HG02885 (cell line): ENCODE data around the gene AQP11.
"Not testable (repeated sequence)": the region's sequence is repeated elsewhere in the genome, so short reads cannot be mapped to it uniquely, and the experiment has no call there.

ENCODE experiments used
- ATAC-seq: cut with Tn5 transposase; IDR thresholded peaks from one replicate; pipeline ENCODE4 v1.9.1; 2021; ENCODE audit warnings: mild to moderate bottlenecking; ENCODE audit not compliant: unreplicated experiment, poor library complexity

The AQP11 gene

GRCh38 chr11:77589521-77590193, at the start of gene AQP11:
Gene AQP11 (plus strand): TSS chr11:77589953. CDS start chr11:77589993, 40 bp downstream.
- peak; percentile 94 for ATAC-seq

- no peak for ATAC-seq
Observed at GRCh38 chr11:77542296-77542695, 47.5 kb upstream of the AQP11 start.

- no peak for ATAC-seq
Observed at GRCh38 chr11:77547047-77547836, 42.5 kb upstream of the AQP11 start.

DNA sequence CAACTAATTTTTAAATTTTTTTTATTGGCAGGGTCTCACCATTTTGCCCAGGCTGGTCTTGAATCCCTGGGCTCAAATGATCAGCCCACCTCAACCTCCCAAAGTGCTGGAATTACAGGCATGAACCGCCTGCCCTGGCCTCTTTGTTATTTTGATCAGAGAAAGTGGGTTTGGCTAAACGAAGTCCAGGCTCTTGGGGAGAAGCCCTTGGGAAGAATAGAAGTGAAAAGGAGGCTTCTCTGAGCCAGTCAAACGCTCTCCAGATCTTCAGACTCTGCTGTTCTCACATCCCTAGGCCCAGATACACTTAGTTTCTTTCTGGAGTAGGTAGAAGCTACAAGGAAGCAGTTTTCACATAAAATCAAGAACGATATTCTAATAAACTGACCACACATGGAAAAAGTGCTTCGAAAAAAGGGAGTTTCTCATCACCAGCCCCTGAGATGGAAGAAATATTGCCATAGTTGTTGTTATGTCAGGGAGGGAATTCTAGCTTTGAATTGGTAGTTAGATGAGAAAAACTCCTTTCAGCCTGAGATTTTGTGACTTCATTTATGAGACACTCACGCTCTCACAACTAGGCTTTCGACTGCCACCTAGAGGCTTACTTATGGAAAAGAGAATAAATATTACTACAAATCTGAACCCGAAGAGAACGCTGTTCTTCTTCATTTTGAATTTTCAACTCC, 41.7 kb upstream of the AQP11 start:
- ATAC-seq = no peak

GRCh38 chr11:77548552-77549445, 41.0 kb upstream of the AQP11 start:
- no peak for ATAC-seq

DNA sequence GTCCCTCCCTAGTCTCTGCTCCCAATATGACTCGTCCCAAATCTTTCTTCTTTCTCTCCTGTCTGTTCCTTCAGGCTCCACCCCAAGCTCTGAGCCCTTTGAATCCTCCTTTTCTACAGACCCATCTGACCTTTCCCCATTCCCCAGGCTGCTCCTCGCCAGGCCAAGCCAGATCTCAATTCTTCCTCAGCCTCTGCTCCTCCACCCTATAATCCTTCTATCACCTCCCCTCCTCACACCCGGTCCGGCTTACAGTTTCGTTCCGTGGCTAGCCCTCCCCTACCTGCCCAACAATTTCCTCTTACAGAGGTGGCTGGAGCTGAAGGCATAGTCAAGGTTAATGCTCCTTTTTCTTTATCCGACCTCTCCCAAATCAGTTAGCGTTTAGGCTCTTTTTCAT, 38.3 kb upstream of the AQP11 start:
- not testable (repeated sequence) for ATAC-seq

GRCh38 chr11:77557553-77557952, 32.2 kb upstream of the AQP11 start:
- ATAC-seq = no peak

DNA sequence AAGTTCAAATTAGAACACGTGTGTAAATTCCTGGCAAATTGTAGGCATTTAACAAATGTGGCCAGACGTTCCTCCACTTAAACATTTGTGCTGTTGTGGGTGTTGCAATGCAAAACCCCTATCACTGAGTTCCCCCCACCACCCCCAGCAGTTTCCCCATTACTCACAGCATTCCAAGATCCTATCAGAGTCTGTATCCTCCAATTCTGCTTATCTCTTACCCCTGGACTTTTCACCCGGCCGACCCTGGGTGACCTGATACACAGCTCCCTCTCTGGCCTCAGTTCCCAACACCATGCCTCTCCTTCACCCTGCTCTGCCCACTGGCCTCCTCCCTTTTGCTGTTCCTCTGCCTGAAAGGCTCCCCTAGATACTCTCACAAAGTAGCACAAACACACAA, 31.4 kb upstream of the AQP11 start:
- no peak for ATAC-seq

DNA sequence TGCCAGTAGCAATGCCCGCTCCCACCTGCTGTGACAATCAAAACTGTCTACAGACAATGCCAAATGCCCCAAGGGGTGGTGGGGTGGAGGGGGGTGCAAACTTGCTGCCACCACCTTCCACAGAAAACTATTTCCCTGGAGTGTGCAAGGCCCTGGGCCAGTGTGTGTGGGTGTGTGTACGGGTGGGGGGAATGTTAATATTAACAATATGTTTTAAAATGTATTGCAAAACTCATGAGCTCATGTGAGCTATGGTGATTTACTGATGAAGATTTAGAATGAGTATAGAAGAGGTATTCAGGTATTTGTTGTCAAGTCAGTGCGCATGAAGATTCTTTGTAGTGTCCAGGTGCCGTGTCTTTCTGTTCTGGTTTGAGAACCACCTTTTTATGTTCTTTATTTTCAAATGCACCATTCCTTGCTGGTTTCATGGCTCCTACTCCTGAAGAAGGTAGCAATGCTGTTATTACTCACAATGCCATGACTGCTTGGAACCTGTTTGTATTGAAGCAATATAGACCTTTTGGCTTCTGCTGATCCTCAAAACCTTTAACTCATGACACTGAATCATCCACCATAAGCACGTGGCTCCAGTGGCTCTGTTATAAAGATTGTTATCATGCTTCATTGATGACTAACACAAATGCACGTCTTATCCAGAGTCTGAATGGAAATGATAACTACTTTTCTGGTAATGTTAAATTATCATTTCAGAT, 29.9 kb upstream of the AQP11 start:
- ATAC-seq = no peak

DNA sequence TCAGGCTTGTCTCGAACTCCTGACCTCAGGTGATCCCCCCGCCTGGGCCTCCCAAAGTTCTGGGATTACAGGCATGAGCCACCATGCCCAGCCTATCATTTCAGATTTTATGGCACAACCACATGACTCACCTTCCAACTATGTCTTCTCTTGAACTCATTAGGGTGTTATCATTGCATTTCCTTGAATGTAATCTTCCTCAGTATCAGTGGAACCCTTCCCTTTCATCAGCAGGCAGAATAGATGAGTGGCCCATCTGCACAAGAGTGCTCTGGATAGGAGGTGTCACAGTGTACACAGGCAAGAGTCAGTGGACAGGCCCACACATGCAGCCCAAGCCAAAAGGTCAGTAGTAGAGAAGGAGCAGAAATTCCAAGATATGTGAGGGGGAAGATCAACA, 29.1 kb upstream of the AQP11 start:
- ATAC-seq = no peak

GRCh38 chr11:77561257-77561656, 28.5 kb upstream of the AQP11 start:
- no peak for ATAC-seq

DNA sequence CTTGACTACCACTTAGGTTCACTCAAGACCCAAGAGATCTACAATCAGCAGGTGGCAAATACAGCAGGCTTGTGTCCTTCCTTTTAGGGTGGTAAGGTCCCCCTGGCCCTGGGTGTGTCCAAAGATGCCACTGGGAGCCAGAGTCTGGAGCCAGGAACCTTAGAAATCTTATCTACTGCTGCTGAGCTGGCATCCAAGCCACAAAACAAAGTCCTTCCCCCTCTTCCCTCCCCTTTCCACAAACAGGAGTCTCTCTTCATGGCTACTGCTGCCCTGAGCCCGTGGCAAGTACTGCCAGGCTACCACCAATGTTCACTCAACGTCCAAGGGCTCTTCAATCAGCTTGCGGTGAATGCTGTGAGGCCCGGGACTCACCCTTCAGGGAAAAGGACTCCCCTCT, 21.4 kb upstream of the AQP11 start:
- no peak for ATAC-seq

DNA sequence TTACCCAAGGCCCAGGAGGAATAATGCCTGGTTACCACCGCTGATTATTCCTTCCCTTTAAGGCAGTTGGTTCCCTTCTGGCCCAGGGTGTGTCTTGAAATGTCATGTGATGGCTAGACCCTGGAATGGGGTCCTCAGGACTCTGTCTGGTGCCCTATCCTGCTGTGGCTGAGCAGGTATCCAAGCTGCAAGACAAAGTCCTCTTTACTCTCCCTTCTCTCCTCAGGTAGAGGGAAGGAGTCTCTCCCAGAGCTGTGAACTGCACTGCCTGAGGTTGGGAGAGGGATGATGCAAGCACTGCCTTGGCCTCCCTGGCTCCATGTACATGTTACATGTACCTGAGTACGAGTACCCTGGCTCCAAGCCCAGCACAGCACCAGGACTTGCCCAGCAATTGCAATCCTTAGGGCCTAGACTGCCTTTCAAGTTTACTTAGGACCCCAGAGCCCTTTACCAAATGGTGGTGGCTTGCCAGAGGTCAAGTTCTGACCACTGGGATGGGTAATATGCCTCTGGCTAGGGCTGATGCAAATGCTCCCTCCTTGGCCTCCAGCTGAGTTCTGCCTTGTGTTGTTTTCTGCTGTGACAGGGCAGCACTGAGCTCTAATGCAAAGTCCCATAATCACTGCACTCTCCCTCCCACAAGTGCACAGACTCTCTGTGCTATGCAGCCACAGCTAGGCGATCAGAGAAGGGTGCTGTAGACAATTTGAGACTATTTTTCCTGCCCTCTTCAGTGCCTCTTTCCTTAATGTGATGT, 20.7 kb upstream of the AQP11 start:
- ATAC-seq = no peak

- ATAC-seq = no peak
Observed at GRCh38 chr11:77569676-77570070, 20.1 kb upstream of the AQP11 start.

GRCh38 chr11:77570896-77571295, 18.9 kb upstream of the AQP11 start:
- not testable (repeated sequence) for ATAC-seq

GRCh38 chr11:77575428-77575827, 14.3 kb upstream of the AQP11 start:
- not testable (repeated sequence) for ATAC-seq

DNA sequence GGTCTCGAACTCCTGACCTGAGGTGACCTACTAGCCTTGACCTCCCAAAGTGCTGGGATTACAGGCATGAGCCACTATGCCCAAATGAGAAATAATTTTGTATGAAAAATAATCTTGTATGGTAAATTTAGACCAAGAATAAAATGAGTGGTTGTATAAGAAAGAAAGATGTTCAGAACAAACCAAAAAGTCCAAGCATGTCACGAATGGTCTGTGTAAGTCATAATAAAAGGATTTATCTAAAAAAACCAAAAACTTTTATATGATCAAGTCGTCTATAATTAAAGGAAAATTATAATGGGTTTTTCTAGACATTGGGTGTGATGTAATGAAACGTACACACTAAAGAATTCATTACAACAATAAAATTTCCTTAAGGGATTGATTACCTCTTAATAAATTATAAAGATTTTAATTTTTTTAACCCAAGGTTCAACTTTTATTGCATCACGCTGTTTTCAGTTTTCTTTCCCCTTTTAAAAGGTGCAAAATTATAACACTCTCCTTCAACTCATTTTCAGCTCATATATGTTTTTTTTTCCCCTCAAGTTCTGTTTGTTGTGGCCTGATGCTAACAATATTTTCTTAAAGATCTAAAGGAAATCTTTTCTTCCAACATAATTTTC, 8.9 kb upstream of the AQP11 start:
- no peak for ATAC-seq

- ATAC-seq = peak; percentile 28
Observed at GRCh38 chr11:77589181-77589520, 602 bp upstream of the AQP11 start.
